Neural cell (in vitro differentiated cells): Measurements from ENCODE around the gene ATP2B2. TPM values are rescaled to one million over a fixed set of nuclear protein-coding genes. Genes with fewer than 3 reads are reported as not detected.

Experiments
- H2AFZ ChIP-seq: fragments of 200-600, 300-800 bp; sonication (generic), shearing (Covaris generic); 2 replicates; pipeline ENCODE4 v1.6.0; 2014; ENCODE audit warnings: low read depth, mild to moderate bottlenecking, antibody characterized with exemption, low read length, moderate library complexity
- H3F3A ChIP-seq: fragments of 200-600 bp; shearing (Covaris generic); 2 replicates; pipeline ENCODE4 v1.6.1; 2016; ENCODE audit warnings: mild to moderate bottlenecking, moderate library complexity, mixed read lengths, antibody characterized with exemption, low read length; ENCODE audit not compliant: insufficient read depth, poor library complexity, severe bottlenecking
- H3K27ac ChIP-seq: fragments of 200-600, 300-800 bp; sonication (generic), shearing (Covaris generic); 2 replicates; pipeline ENCODE4 v1.5.1; 2014; ENCODE audit warnings: mild to moderate bottlenecking, low read length, moderate library complexity
- H3K27me3 ChIP-seq: fragments of 300-800, 200-600 bp; sonication (generic), shearing (Covaris generic); 2 replicates; pipeline ENCODE4 v1.6.0; 2014; ENCODE audit warnings: mild to moderate bottlenecking, low read depth, low read length, moderate library complexity; ENCODE audit not compliant: insufficient read depth
- H3K36me3 ChIP-seq: fragments of 300-800, 200-600 bp; sonication (generic), shearing (Covaris generic); 2 replicates; pipeline ENCODE4 v1.5.1; 2014; ENCODE audit warnings: mild to moderate bottlenecking, antibody characterized with exemption, low read length, moderate library complexity; ENCODE audit not compliant: insufficient read depth
- H3K4me2 ChIP-seq: fragments of 300-800, 200-600 bp; sonication (generic), shearing (Covaris generic); 2 replicates; pipeline ENCODE4 v1.6.0; 2014; ENCODE audit warnings: mild to moderate bottlenecking, low read length
- H3K4me3 ChIP-seq: fragments of 300-800, 200-600 bp; sonication (generic), shearing (Covaris generic); 2 replicates; pipeline ENCODE4 v1.5.1; 2014; ENCODE audit warnings: mild to moderate bottlenecking, low read length, moderate library complexity
- H3K79me2 ChIP-seq: fragments of 200-600 bp; shearing (Covaris generic); replicated peaks from 2 replicates; pipeline ENCODE4 v1.6.0; 2014; ENCODE audit warnings: mild to moderate bottlenecking, low read length, moderate library complexity; ENCODE audit not compliant: insufficient read depth
- H3K9ac ChIP-seq: fragments of 300-800, 200-600 bp; sonication (generic), shearing (Covaris generic); 2 replicates; pipeline ENCODE4 v1.6.1; 2016; ENCODE audit warnings: mild to moderate bottlenecking, low read length, mixed read lengths
- H3K9me2 ChIP-seq: fragments of 200-600 bp; shearing (Covaris generic); 2 replicates; pipeline ENCODE4 v1.6.1; 2016; ENCODE audit warnings: mild to moderate bottlenecking, low read length, mixed read lengths; ENCODE audit not compliant: insufficient read depth
- H3K9me3 ChIP-seq: fragments of 200-600, 300-800 bp; sonication (generic), shearing (Covaris generic); 2 replicates; pipeline ENCODE4 v1.6.1; 2016; ENCODE audit warnings: mild to moderate bottlenecking, mixed run types, low read length, moderate library complexity, mixed read lengths
- H4K20me1 ChIP-seq: fragments of 200-600 bp; shearing (Covaris generic); 2 replicates; pipeline ENCODE4 v1.6.1; 2016; ENCODE audit warnings: mild to moderate bottlenecking, mixed run types; ENCODE audit not compliant: insufficient read depth
- EP300 ChIP-seq: fragments of 450-650 bp; conservative IDR thresholded peaks from 2 replicates; pipeline ENCODE4 v1.6.1; 2014; ENCODE audit warnings: antibody characterized with exemption, mild to moderate bottlenecking, moderate library complexity; ENCODE audit not compliant: poor library complexity, severe bottlenecking
- EZH2 ChIP-seq: fragments of 200-600, 300-800 bp; shearing (Covaris generic), sonication (generic); IDR thresholded peaks from 2 replicates; pipeline ENCODE4 v1.6.1; 2014; ENCODE audit warnings: antibody characterized with exemption, low read length, borderline replicate concordance, mild to moderate bottlenecking; ENCODE audit not compliant: insufficient read depth, poor library complexity, severe bottlenecking
- MXI1 ChIP-seq: fragments of 450-650 bp; conservative IDR thresholded peaks from 2 replicates; pipeline ENCODE4 v1.6.1; 2014; ENCODE audit warnings: antibody characterized with exemption, mild to moderate bottlenecking; ENCODE audit not compliant: poor library complexity, severe bottlenecking
- POLR2AphosphoS5 ChIP-seq: IDR thresholded peaks from 2 replicates; pipeline ENCODE4 v1.6.1; 2012
- RAD21 ChIP-seq: fragments of 450-650 bp; conservative IDR thresholded peaks from 2 replicates; pipeline ENCODE4 v1.6.1; 2014; ENCODE audit warnings: antibody characterized with exemption, mild to moderate bottlenecking, moderate library complexity
- SMC3 ChIP-seq: fragments of 450-650 bp; conservative IDR thresholded peaks from 2 replicates; pipeline ENCODE4 v1.6.1; 2014; ENCODE audit warnings: antibody characterized with exemption, mild to moderate bottlenecking, moderate library complexity; ENCODE audit not compliant: poor library complexity
- TAF1 ChIP-seq: IDR thresholded peaks from 2 replicates; pipeline ENCODE4 v1.6.1; 2012; ENCODE audit warnings: low read depth
- polyA plus RNA-seq: library from polyadenylated mRNA; depleted of rRNA; stranded (reverse); fragments of >200 nt; gene quantifications from 2 replicates; pipeline ENCODE4 v1.2.3, GENCODE V29; 2014
- TF ChIP-seq, protein P1 (sequence below): IDR thresholded peaks from 2 replicates; pipeline ENCODE4 v1.6.1; 2012; ENCODE audit warnings: borderline replicate concordance
- TF ChIP-seq, protein P2 (sequence below): fragments of 450-650 bp; IDR thresholded peaks from 2 replicates; pipeline ENCODE4 v1.5.1; 2014; ENCODE audit warnings: antibody characterized with exemption, mild to moderate bottlenecking, moderate library complexity; ENCODE audit not compliant: poor library complexity, severe bottlenecking

Gene ATP2B2
- polyA plus RNA-seq, 1 donor from 2014 or later = 8.3 TPM

DNA sequence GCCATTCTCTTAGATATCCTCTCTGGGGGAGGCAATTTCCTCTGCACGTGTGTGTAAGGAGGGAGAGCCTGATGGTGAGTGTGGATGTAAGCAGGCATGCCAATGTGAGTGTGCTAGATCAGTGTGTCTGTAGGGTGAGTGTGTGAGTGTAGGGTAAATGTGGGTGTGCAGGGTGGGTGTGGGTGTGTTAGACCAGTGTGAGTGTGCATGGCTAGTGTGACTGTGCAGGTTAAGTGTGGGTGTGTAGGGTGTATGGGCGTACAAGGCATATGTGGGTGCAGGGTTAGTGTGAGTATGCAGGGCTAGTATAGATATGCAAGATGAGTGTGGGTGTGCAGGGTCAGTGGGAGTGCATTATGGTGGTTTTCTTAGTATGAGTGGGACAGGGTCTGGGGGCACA, 48.4 kb downstream of the ATP2B2 start:
- Histone ChIP-seq H3K27ac (no peak overlapping the region), H3K9me2 (no peaks in the 10 kb centered on the region), H3K4me3 (no peak overlapping the region), H3K36me3 (no peaks in the 10 kb centered on the region), H3F3A (no peaks in the 10 kb centered on the region), H3K9me3 (no peaks in the 10 kb centered on the region), H3K79me2 (no peaks in the 10 kb centered on the region), H3K4me2 (no peak overlapping the region), H4K20me1 (no peaks in the 10 kb centered on the region), H3K9ac (no peak overlapping the region), H3K27me3 (peaks cover 3% of the 10 kb centered on the region), H2AFZ (no peak overlapping the region)
- no peak for TF ChIP-seq MXI1
- no peak for TF ChIP-seq TAF1
- TF ChIP-seq, protein P1, sequence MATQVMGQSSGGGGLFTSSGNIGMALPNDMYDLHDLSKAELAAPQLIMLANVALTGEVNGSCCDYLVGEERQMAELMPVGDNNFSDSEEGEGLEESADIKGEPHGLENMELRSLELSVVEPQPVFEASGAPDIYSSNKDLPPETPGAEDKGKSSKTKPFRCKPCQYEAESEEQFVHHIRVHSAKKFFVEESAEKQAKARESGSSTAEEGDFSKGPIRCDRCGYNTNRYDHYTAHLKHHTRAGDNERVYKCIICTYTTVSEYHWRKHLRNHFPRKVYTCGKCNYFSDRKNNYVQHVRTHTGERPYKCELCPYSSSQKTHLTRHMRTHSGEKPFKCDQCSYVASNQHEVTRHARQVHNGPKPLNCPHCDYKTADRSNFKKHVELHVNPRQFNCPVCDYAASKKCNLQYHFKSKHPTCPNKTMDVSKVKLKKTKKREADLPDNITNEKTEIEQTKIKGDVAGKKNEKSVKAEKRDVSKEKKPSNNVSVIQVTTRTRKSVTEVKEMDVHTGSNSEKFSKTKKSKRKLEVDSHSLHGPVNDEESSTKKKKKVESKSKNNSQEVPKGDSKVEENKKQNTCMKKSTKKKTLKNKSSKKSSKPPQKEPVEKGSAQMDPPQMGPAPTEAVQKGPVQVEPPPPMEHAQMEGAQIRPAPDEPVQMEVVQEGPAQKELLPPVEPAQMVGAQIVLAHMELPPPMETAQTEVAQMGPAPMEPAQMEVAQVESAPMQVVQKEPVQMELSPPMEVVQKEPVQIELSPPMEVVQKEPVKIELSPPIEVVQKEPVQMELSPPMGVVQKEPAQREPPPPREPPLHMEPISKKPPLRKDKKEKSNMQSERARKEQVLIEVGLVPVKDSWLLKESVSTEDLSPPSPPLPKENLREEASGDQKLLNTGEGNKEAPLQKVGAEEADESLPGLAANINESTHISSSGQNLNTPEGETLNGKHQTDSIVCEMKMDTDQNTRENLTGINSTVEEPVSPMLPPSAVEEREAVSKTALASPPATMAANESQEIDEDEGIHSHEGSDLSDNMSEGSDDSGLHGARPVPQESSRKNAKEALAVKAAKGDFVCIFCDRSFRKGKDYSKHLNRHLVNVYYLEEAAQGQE = no peak
- no peak for TF ChIP-seq EZH2
- no peak for TF ChIP-seq EP300
- TF ChIP-seq SMC3 = no peak
- TF ChIP-seq, protein P2, sequence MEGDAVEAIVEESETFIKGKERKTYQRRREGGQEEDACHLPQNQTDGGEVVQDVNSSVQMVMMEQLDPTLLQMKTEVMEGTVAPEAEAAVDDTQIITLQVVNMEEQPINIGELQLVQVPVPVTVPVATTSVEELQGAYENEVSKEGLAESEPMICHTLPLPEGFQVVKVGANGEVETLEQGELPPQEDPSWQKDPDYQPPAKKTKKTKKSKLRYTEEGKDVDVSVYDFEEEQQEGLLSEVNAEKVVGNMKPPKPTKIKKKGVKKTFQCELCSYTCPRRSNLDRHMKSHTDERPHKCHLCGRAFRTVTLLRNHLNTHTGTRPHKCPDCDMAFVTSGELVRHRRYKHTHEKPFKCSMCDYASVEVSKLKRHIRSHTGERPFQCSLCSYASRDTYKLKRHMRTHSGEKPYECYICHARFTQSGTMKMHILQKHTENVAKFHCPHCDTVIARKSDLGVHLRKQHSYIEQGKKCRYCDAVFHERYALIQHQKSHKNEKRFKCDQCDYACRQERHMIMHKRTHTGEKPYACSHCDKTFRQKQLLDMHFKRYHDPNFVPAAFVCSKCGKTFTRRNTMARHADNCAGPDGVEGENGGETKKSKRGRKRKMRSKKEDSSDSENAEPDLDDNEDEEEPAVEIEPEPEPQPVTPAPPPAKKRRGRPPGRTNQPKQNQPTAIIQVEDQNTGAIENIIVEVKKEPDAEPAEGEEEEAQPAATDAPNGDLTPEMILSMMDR = no peak
- TF ChIP-seq RAD21 = no peak
- TF ChIP-seq POLR2AphosphoS5 = no peak

DNA sequence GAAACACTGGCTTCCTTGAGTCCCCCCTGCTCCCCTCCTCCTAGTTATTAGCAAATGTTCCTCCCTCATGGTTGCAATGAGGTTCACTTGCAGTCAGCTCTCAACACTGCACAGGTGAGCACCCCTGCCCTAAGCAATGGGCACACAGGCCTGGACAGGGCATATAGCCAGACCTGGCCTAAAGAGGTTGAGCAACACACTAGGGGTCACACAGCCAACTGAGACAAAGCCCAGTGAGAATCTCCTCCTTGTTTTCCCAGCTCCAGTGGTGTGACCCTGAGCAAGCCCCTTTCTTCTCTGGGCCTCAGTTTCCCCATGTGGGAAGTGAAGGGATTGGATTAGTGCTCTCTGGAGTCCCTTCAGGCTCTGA, 49.9 kb downstream of the ATP2B2 start:
- H3K27ac ChIP-seq = no peak overlapping the region
- TF ChIP-seq EZH2 = no peak
- TF ChIP-seq POLR2AphosphoS5 = no peak
- H3K9ac ChIP-seq = no peak overlapping the region

More for the DNA sequence above, 49.9 kb downstream of the ATP2B2 start:
- no peak overlapping the region for H3K4me3 ChIP-seq
- H2AFZ ChIP-seq = no peak overlapping the region
- no peaks in the 10 kb centered on the region for H3K9me2 ChIP-seq
- peaks cover 3% of the 10 kb centered on the region for H3K27me3 ChIP-seq
- no peaks in the 10 kb centered on the region for H3K36me3 ChIP-seq
- no peak overlapping the region for H3K4me2 ChIP-seq
- no peaks in the 10 kb centered on the region for H3K9me3 ChIP-seq
- no peaks in the 10 kb centered on the region for H4K20me1 ChIP-seq
- no peaks in the 10 kb centered on the region for H3K79me2 ChIP-seq
- H3F3A ChIP-seq = no peaks in the 10 kb centered on the region
